GM12878 (cell line): Measurements from ENCODE around the gene EDARADD. TPM values are rescaled to one million over a fixed set of nuclear protein-coding genes. Genes with fewer than 3 reads are reported as not detected.

Experiments used
- ATAC-seq: fragments of 200-7000 bp; cut with Tn5 transposase; 3 replicates; pipeline ENCODE4 v1.9.1; 2020; ENCODE audit warnings: mild to moderate bottlenecking, moderate library complexity
- BruUV-seq: library from RNA; stranded (reverse); fragments of 400-500 nt; replicated peaks from 2 replicates; lab custom pipeline; 2021; lab: Mats Ljungman, UMichigan
- CTCF ChIA-PET: fragments of 300-600 bp; sonication (Branson Sonifier 250); formaldehyde crosslinking; extraction: SDS; loops from one replicate; lab custom pipeline; 2021; ENCODE audit warnings: inconsistent platforms; lab: Yijun Ruan, JAX
- POLR2A ChIA-PET: fragments of 350-600 bp; formaldehyde crosslinking; extraction: SDS; loops from one replicate; lab custom pipeline; 2021; ENCODE audit warnings: inconsistent platforms; lab: Charles Lee
- RAD21 ChIA-PET: fragments of 300-600 bp; sonication (Branson Sonifier 250); formaldehyde crosslinking; loops from one replicate; lab custom pipeline; 2023; ENCODE audit warnings: antibody characterized with exemption; ENCODE audit not compliant: unreplicated experiment; lab: Charles Lee
- SMC1A ChIA-PET: fragments of 300-600 bp; sonication (Branson Sonifier 250); formaldehyde crosslinking; loops from one replicate; lab custom pipeline; 2023; ENCODE audit not compliant: unreplicated experiment, uncharacterized antibody; lab: Charles Lee
- DNase-seq: peaks from one replicate; pipeline ENCODE4 v3.0.0-alpha.2; 2011; ENCODE audit warnings: low read depth, low spot score
- FAIRE-seq: peaks from 3 replicates; lab custom pipeline; 2011; peaks lifted over from hg19 to GRCh38; lab: Jason Lieb, UNC
- H2AFZ ChIP-seq: 2 replicates; pipeline ENCODE4 v1.6.0; 2011; ENCODE audit warnings: low read depth, low read length, control low read depth; ENCODE audit not compliant: control insufficient read depth
- H3K27ac ChIP-seq: 2 replicates; pipeline ENCODE4 v1.5.1; 2011; ENCODE audit warnings: control low read depth; ENCODE audit not compliant: control insufficient read depth, insufficient read depth
- H3K27me3 ChIP-seq, 2 experiments: replicated peaks in 1 of 2; 2 replicates each; pipeline versions ENCODE4 v1.6.0 to v1.6.1; 2011; ENCODE audit warnings: low read length in 1 of 2; ENCODE audit not compliant: control insufficient read depth in 2 of 2, insufficient read depth in 2 of 2
- H3K36me3 ChIP-seq, 2 experiments: 2 replicates each; pipeline ENCODE4 v1.5.1; 2011; ENCODE audit warnings: low read length in 1 of 2; ENCODE audit not compliant: control insufficient read depth in 2 of 2, insufficient read depth in 2 of 2
- H3K4me1 ChIP-seq: 2 replicates; pipeline ENCODE4 v1.6.1; 2011; ENCODE audit warnings: mild to moderate bottlenecking, low read length, moderate library complexity, mixed read lengths; ENCODE audit not compliant: control insufficient read depth, insufficient read depth
- H3K4me2 ChIP-seq: 2 replicates; pipeline ENCODE4 v1.6.0; 2011; ENCODE audit warnings: control low read depth; ENCODE audit not compliant: control insufficient read depth, insufficient read depth
- H3K4me3 ChIP-seq: fragments of 200-600 bp; sonication (generic); 2 replicates; pipeline ENCODE4 v1.5.1; 2016
- H3K79me2 ChIP-seq: 2 replicates; pipeline ENCODE4 v1.6.0; 2011; ENCODE audit warnings: low read length; ENCODE audit not compliant: control insufficient read depth, insufficient read depth
- H3K9ac ChIP-seq: 2 replicates; pipeline ENCODE4 v1.8.0; 2011; ENCODE audit warnings: low read length, control low read depth, mixed read lengths; ENCODE audit not compliant: control insufficient read depth, insufficient read depth
- H3K9me3 ChIP-seq: replicated peaks from 3 replicates; pipeline ENCODE4 v1.5.1; 2011; ENCODE audit warnings: mild to moderate bottlenecking, low read length; ENCODE audit not compliant: control insufficient read depth, insufficient read depth
- H4K20me1 ChIP-seq: 2 replicates; pipeline ENCODE4 v1.6.0; 2011; ENCODE audit not compliant: control insufficient read depth, insufficient read depth
- BCLAF1 ChIP-seq: fragments of 450-650 bp; IDR thresholded peaks from 2 replicates; pipeline ENCODE4 v1.6.1; 2017; ENCODE audit warnings: antibody characterized with exemption, mild to moderate bottlenecking, moderate library complexity
- BHLHE40 ChIP-seq, 2 experiments: fragments of 450-650 bp in 1 of 2; IDR thresholded peaks; 2 replicates each; pipeline ENCODE4 v1.6.1; 2011 to 2017; ENCODE audit warnings: low read depth in 2 of 2, borderline replicate concordance in 1 of 2, improper control_type of control experiment in 1 of 2, low read length in 1 of 2, mild to moderate bottlenecking in 1 of 2
- EZH2 ChIP-seq: IDR thresholded peaks from 2 replicates; pipeline ENCODE4 v1.6.1; 2012; ENCODE audit warnings: low read depth, mild to moderate bottlenecking, control low read depth, inconsistent platforms, low read length, borderline replicate concordance; ENCODE audit not compliant: control insufficient read depth
- HDGF ChIP-seq: fragments of 450-650 bp; IDR thresholded peaks from 2 replicates; pipeline ENCODE4 v1.6.1; 2016; ENCODE audit warnings: antibody characterized with exemption
- MYB ChIP-seq: fragments of 150-350 bp; IDR thresholded peaks from 2 replicates; pipeline ENCODE4 v1.6.1; 2014; ENCODE audit warnings: mild to moderate bottlenecking, low read depth, low read length, borderline replicate concordance
- POLR2AphosphoS2 ChIP-seq: IDR thresholded peaks from 2 replicates; pipeline ENCODE4 v1.6.1; 2011; ENCODE audit warnings: low read depth, mild to moderate bottlenecking, low read length, improper control_type of control experiment, moderate library complexity
- RAD51 ChIP-seq: fragments of 450-650 bp; IDR thresholded peaks from 2 replicates; pipeline ENCODE4 v1.6.1; 2016; ENCODE audit warnings: moderate library complexity, mild to moderate bottlenecking, inconsistent platforms
- SREBF2 ChIP-seq: IDR thresholded peaks from 2 replicates; pipeline ENCODE4 v1.6.1; 2012; ENCODE audit warnings: mild to moderate bottlenecking, low read length
- SRF ChIP-seq, 2 experiments: IDR thresholded peaks; 2 replicates each; pipeline ENCODE4 v1.6.1; 2011; ENCODE audit warnings: low read depth in 2 of 2, low read length in 2 of 2, mild to moderate bottlenecking in 1 of 2, moderate library complexity in 1 of 2
- STAT1 ChIP-seq: fragments of 450-650 bp; conservative IDR thresholded peaks from 2 replicates; pipeline ENCODE4 v1.6.1; 2014; ENCODE audit warnings: antibody characterized with exemption, mild to moderate bottlenecking
- TAF1 ChIP-seq: IDR thresholded peaks from 2 replicates; pipeline ENCODE4 v1.6.1; 2011; ENCODE audit warnings: mild to moderate bottlenecking, low read depth, low read length, borderline replicate concordance
- USF2 ChIP-seq: IDR thresholded peaks from 2 replicates; pipeline ENCODE4 v1.6.1; 2011; ENCODE audit warnings: low read depth, low read length, improper control_type of control experiment, borderline replicate concordance
- ZBED1 ChIP-seq: IDR thresholded peaks from 2 replicates; pipeline ENCODE4 v1.6.1; 2016; ENCODE audit warnings: borderline replicate concordance
- WGBS: methylation state at CpG from one replicate; pipeline ENCODE4 v1.1.6; 2016; ENCODE audit warnings: low lambda C conversion rate; ENCODE audit not compliant: insufficient replicate concordance, insufficient coverage; ENCODE audit errors: missing lambda C conversion rate; 5-methylcytosine and 5-hydroxymethylcytosine counted together
- in situ Hi-C: fragments of 300-500 bp; cut with MboI; formaldehyde crosslinking; loops from 9 replicates; pipeline ENCODE4 v1.14.3; 2018; ENCODE audit warnings: mixed read lengths
- intact Hi-C: fragments of 100-400 bp; cut with micrococcal nuclease; formaldehyde crosslinking; loops from one replicate; pipeline ENCODE4 v1.14.2; 2022; ENCODE audit not compliant: unreplicated experiment
- polyA plus RNA-seq, 11 experiments: library from polyadenylated mRNA; depleted of rRNA in 4 of 11; unstranded in 6 of 11; stranded (reverse) in 5 of 11; fragments of >200 nt; fragmentation: Nextera tagmentation in 4 of 11; fragmentation: Illumina TruSeq in 1 of 11; extraction: Ambion mirVana in 4 of 11; extraction: Trizol in 1 of 11; gene quantifications; 1 replicate in 1 of 11; 2 replicates in 10 of 11; pipeline versions ENCODE4 v1.2.1 to v1.2.3, GENCODE V29; 2011 to 2016; ENCODE audit warnings: inconsistent platforms in 2 of 11, missing spikeins in 2 of 11, low read depth in 1 of 11
- total RNA-seq, 4 experiments: library from RNA; depleted of rRNA in 3 of 4; stranded (reverse); fragments of >200 nt in 3 of 4; fragmentation: Illumina TruSeq in 1 of 4; extraction: Trizol in 1 of 4; gene quantifications; 2 replicates each; pipeline versions ENCODE4 v1.2.1 to v1.2.3, GENCODE V29; 2013 to 2021

The EDARADD gene
- total and polyA plus RNA-seq, 10 of the 15 experiments (the other 5 are each of a cell fraction or from before 2014, with no cell fraction given), result 0.58 to 6.1 (median 4.7) TPM

- 0 out of 4 replicates have a peak, but pooled peaks cover 0 to 3% of the 10 kb centered on the region in 2 experiments for H3K27me3 ChIP-seq
- no peaks in the 10 kb centered on the region for H4K20me1 ChIP-seq
- in situ Hi-C loops (no loop called here), intact Hi-C loops (no loop called here)
- ATAC-seq, result peak; percentile 27; the same call in 1 of the 3 replicates
- no peak for FAIRE-seq
- no peak overlapping the region for H3K4me3 ChIP-seq
- H3K9me3 ChIP-seq, result no peaks in the 10 kb centered on the region
- H2AFZ ChIP-seq, result no peak overlapping the region
- no TSS peak for BruUV-seq
- no peak overlapping the region for H3K27ac ChIP-seq
- ChIA-PET POLR2A (interaction anchor here (1.1 kb wide), 1 partner anchor 14 kb away, joined by 4 read pairs; no protein-coding TSS in a partner anchor), SMC1A (interaction anchor here (0.8 kb wide), 1 partner anchor 101 kb away, joined by 3 read pairs; no protein-coding TSS in a partner anchor), RAD21 (interaction anchor here (0.5 kb wide), 1 partner anchor 1098 kb away, joined by 3 read pairs; no protein-coding TSS in a partner anchor), CTCF (no interaction called here)
- no peaks in the 10 kb centered on the region for H3K79me2 ChIP-seq
- no peak overlapping the region for H3K9ac ChIP-seq
- no peak for DNase-seq
- no peaks in the 10 kb centered on the region for H3K4me1 ChIP-seq
- H3K36me3 ChIP-seq, result no peaks in the 10 kb centered on the region
- 38% methylated on average over 8 of the region's 11 CpGs for WGBS
- no peak for TF ChIP-seq BHLHE40 (IDR thresholded peaks at IDR 0.05; ENCODE audit: borderline replicate concordance in 1 of 2, low read depth in 2 of 2, low read length in 1 of 2)
- no peak for TF ChIP-seq MYB
- TF ChIP-seq SREBF2, result no peak
- no peak for TF ChIP-seq USF2
- no peak for TF ChIP-seq EZH2
- no peak for TF ChIP-seq POLR2AphosphoS2
- TF ChIP-seq ZBED1, result no peak
- TF ChIP-seq RAD51, result no peak
- TF ChIP-seq BCLAF1, result no peak
- no peak for TF ChIP-seq TAF1
- TF ChIP-seq HDGF, result no peak
- no peak for TF ChIP-seq STAT1
- TF ChIP-seq SRF (IDR thresholded peaks at IDR 0.05; ENCODE audit: low read depth in 2 of 2, low read length in 2 of 2), result no peak
- H3K4me2 ChIP-seq, result no peak overlapping the region
Observed at GRCh38 chr1:236495467-236496112, 101.5 kb downstream of the EDARADD start.
